HG03575 (cell line): Measurements from ENCODE around the gene GPR31.
"Not testable (repeated sequence)": the region's sequence is repeated elsewhere in the genome, so short reads cannot be mapped to it uniquely, and the experiment has no call there.

Source experiments
- ATAC-seq: cut with Tn5 transposase; IDR thresholded peaks from one replicate; pipeline ENCODE4 v1.9.1; 2021; ENCODE audit not compliant: unreplicated experiment, insufficient number of reproducible peaks, low FRiP score; ENCODE audit errors: extremely low read depth

Gene GPR31, protein sequence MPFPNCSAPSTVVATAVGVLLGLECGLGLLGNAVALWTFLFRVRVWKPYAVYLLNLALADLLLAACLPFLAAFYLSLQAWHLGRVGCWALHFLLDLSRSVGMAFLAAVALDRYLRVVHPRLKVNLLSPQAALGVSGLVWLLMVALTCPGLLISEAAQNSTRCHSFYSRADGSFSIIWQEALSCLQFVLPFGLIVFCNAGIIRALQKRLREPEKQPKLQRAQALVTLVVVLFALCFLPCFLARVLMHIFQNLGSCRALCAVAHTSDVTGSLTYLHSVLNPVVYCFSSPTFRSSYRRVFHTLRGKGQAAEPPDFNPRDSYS

DNA sequence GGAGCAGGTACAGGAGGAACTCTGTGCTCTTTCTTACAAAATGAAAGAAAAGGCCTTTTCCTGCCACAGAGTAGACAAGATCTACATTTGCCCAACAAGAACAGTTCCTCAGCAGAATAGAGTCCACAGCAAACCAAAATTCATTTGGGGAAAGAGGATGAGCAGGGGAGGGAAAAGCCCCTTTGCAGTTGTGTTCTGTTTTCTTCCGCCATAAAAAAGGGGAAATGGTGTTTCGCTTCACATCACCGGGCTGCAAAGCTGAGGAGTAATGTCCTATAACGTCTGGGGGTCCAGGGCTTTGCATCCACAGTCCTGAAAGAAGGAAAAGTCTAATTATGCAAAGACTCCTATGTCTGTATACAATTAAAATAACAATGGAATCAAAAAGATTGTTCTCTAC lies at the start of gene GPR31:
Gene GPR31, minus strand, starts transcription at position 118 of the 400 bp plus-strand sequence. CDS start 149 bp downstream, outside the sequence.
- ATAC-seq: no peak

DNA sequence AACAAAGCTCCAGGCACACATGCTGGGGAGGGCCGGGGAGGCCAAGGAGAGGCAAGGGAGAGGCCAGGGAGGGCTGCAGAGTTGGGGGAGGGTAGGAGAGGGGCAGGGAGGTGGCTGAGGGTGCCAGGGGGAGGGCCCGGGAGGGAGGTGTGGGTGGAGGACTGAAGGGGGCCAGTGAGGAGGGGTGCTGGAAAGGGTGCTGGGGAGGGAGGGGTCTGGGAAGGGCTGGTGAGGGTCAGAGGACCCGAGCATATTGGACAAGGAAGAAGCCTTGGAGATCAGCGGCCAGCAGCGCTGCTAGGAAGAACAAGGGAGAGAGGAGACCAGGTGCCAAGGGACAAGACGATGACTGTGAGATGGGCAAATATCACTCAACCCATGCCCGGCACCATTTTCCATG lies 49.7 kb upstream of the GPR31 start:
- no peak for ATAC-seq

DNA sequence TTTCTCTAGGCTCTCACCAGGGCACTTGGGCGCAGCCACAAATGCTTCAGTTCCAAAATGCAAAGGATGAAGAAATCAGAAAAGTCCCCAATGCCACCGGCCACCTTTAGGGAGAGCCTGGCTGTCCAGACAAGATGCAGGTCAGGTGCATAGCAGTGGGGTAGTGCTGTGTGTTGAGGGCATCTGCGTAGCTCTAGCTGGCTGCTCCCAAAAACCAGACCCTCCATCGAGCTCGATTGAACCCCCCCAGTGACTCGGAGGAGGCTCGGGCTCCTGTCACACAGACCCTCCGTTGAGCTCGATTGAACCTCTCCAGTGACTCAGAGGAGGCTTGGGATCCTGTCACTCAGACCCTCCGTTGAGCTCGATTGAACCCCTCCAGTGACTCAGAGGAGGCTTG lies 47.5 kb upstream of the GPR31 start:
- not testable (repeated sequence) for ATAC-seq

DNA sequence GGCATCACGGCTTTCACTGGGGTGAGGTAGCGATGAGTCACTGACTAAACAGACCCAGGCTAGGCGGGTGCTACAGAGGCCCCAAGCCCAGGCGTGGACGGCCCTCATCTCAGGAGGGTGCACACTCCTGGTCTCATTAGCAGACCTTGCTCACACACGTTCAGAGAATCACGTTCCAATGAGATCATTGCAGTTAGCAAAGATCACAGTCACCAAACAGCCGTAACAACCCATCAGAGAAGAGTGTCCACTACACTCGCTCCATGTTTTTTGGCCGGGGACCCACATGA lies 46.2 kb upstream of the GPR31 start:
- not testable (repeated sequence) for ATAC-seq

DNA sequence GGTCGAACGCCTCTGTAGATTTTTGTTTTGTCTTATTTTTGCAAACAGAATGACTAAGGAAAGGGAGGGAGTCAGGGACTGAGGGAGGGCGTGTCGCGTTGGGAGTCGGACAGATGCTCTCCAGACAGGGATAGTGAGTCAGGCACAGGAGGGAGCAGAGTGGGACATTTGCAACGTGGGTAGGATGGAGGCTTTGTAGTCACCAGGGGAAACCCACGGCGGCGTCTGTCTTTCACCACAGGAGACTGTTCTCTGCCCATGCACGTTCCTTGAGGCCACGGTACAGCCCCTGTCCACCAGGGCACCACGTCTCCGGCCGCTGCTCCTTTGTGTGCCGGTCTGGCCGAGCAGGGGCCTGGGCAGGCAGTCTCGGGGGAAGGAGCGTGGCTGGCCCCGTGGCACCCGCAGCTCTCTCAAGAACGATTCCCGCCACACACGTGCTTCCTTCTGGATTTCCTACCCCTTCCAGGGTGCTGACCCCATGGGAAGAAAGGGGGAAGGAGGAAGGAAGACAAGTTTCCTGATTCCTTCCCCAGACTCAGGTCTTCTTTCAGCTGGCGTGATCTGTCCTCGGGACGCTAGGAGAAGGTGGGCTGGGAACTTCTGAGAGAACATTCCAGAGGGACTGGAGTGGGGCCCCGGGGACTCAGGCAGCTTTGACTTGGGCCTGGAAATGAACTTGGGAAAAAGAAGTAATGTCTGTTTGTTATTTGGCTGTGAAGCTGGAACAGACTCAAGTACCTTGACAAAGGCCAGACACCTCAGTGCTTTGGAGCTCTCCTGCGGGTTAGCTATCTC lies 45.7 kb upstream of the GPR31 start:
- not testable (repeated sequence) for ATAC-seq

DNA sequence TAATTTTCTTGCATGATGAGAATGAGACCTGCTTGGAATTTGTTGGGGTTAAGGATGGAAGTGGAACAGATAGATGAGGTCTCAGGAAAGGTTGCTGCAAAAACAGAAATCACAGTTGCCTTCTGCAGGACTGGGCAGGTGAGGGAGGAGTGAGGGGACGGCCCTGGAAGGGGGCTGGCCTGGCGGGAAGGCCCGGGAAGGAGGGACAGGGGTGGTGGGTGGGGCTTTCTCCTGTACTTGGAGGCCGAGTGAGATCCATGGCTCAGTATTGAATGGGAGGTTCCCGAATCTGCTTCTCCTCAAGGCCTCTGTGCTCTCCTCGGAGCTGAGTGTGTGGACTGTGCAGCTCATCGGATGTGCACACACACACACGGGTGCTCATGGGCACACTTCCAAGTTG lies 44.8 kb upstream of the GPR31 start:
- ATAC-seq: not testable (repeated sequence)

DNA sequence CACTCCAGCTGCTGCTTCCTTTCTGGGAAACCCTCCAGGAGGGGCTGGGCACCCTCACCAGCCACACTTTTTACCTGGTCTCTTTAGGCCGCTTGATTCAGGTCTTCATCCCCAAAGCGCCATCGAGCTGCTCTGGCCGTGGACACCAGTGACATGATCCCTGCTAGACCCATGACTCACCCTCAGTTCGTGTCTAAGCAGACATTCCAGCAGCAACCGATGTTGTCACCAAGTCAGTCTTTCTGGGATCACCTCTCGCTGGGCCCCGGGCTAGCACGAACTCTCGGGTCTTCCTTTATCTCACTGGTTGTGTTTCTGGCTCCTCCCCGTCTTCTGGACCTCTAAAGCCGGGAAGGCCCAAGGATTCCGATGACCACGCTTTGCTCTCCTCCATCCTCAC lies 43.0 kb upstream of the GPR31 start:
- no peak for ATAC-seq

DNA sequence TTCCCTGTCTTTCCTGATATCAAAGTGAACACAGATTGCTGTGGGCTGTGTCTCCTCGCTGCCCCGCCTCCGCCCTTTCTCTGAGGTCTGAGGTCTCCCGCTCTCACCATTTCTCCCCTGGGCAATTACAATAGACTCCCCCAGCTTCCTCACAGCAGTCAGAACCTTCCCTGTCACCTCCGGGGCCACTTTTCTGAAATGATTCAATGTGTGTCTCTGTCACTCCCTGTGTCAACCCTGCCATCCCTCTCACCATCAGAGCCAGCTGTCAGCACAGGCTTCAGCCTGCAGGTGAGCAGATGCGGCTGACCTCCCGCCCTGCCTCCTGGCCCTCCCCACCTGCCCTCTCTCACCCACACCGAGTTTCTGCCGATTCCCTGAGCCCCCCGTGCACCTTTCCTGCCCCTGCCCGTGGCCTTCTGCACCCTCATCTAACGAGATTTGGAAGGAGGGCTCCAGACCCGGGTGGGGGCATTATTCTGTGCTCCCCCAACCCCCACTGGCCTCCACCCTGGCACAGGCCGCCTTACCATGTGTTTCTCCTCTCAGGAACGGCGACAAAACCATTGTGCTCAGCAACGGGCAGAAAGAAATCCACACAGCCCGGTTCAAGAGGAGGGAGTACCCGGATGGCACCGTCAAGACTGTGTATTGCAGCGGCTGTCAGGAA lies 38.3 kb upstream of the GPR31 start:
- not testable (repeated sequence) for ATAC-seq

DNA sequence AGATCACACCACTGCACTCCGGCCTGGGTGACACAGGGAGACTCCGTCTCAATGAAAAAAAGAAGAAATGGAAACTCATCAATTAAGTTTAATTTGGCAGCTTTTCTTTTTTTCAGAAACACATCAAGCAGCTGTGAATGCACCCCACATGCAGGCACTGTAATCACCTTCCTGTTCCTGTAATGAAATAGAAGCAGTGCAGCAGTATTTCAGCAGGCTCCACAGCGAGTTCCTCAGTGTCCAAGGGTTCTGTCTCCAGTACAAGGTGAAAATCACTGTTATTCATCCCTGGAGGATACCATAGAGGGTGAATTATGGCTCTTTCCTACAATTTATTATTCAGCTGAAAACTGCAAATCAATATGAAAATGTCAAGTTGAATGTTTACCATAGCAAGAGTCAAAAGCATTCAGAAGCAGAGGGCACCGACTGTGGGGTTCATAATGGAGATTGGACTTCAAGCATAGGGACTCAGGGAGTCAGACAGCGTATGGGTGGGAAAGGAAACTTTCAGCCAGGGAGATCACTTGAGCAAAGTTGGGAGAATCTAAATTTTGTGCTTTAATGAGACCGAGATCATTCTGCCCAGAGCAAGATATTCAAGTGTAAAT lies 35.8 kb upstream of the GPR31 start:
- ATAC-seq: not testable (repeated sequence)

DNA sequence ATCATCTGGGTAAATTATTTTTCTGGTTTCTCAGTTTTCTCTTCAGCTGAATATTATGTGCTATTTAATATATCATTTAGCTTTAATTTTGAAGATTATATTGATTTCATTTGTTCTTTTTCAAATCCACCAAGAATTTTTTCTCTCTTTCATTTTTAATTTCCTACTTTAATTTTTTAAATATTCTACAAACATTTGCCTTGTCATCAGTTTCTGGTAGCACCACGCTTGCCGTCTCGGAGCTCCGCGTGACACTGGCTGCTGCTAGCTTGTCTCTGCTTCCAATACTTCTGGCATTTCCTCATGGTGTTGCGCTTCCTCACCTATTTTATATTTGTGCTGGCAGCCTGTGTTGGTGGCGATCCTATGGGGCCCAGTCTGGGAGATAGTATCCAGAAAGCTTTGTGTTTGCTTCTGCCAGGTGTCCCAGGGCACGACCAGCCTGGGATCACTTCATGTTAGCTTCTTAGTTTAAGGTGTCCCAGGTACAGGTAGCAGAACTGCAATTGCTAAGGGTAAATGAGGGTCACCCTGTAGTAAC lies 33.3 kb upstream of the GPR31 start:
- not testable (repeated sequence) for ATAC-seq

DNA sequence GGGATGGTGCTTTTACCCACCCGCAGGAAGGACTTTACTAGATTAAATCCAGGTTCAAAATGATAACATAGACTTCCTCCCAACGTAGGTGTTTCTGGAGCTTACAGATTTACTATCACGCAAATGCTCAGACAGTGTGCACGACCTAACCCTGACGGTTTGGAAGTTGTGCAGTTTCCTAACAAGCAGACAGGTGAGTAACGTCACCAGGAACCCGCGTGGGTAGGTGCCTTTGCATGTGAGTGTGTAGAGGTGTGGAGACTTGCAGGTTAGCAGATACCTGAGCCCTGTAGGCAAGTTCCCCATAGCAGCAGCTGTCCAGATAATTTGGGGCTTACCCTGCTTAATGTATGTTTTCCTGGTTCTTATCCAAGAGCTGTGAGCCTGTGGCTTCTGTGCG lies 29.5 kb upstream of the GPR31 start:
- ATAC-seq: not testable (repeated sequence)

DNA sequence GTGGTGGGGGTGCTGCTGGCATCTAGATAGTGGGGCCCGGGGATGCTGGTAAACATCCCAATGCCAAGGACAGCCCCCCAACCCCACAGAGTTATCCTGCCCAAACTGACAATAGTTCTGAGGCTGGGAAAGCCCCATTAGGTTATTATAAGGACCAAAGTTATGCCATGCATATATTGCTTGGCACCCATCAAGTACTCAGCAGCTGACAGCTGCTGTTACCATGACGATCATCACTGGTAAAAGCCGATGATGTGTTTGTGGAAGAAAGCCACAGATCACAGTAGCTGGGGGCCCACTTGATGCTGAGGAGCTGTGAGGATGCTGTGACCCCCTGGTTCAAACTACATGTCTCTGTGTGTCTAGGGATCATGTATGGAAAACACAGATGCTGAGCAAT lies 27.3 kb upstream of the GPR31 start:
- not testable (repeated sequence) for ATAC-seq

DNA sequence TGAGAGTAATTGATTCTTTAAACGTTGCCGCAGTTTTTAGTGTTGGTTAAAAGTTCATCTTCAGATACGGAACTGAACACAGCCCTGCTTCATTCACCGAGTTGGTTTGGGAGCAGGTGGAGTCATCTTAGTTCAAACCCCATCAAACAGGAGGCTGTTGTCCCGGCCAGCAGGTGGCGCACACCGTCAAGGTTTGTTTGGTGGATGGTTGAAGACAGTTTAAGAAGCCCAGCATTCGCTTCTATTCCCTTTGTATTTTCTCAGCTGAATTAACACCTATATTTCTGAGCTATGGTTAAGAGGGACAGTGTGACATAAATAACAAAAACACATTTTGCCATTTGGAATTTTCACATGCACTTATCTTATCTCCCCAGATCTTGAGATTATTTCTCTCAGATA lies 25.1 kb upstream of the GPR31 start:
- not testable (repeated sequence) for ATAC-seq

DNA sequence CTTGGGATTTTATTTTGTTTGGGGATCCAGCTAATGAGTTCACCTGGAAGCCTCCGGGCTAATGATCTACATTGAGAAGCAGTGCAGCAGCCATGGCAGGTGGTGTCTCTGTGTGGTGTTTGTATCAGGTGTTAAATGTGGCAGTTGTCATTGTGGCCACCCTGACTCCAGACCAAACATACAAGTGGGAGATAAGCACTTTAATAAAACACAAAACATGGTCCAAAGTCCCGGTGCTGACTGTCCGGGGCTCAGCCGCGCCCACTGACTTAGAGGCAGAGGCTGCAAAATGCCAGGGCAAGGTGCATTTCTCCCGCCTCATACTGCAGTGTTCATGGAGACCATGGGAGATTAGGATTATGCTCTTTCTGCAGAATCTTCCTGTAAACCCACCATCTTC lies 23.6 kb upstream of the GPR31 start:
- ATAC-seq: not testable (repeated sequence)

DNA sequence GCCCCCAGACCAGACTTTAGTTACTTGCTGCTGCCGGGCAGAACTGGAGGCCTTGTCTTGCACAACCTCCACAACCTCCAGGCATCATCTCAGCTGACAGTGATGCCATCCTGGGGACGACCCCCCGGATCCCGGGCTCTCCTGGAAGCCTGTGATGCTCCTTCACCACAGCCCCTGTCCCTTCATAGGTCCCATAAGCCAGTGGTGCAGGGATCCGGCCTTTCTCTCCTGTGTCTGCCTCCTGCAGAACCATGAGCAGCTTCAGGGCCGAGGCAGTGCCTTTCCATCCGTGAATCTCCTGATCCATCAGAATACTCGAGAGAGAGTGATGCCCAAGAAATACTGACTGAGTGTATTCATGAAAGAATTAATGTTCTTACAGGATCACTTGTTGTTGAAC lies 22.3 kb upstream of the GPR31 start:
- not testable (repeated sequence) for ATAC-seq

DNA sequence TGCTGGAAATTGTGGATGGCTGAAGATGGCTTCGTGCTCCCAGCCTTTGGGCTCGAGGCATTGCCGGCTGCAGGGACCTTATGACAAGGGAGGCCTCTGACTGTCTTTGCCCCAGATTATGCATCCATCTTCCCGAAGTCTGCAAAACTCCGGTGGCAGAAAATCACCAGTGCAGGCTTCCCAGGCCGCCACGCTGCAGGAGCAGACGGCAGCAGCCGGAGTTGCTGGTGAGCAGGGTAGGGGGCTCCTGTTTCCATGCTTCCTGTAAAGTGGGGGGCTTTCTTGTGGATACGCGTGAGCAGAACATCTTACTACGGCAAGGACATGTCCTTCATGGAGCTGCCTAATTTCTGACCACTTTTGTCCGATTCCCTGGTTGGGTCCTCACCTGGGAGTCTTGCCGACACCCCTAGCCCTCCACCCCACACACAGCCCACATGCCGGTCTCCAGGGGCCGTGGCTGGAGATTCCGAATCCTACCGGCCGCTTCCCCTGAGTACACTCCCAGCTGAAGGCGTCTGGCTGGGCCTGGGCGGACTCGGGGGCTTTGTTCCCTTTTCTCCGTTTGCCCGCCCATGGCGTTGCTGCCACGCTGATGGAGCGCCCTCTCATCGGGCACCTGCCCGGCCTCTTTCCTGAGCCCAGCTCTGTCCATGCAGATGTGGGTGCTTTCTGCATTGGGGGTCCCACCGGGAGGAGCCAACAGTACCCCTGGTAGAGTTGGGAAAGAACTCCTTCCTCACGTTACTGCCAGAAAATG lies 21.3 kb upstream of the GPR31 start:
- ATAC-seq: not testable (repeated sequence)

DNA sequence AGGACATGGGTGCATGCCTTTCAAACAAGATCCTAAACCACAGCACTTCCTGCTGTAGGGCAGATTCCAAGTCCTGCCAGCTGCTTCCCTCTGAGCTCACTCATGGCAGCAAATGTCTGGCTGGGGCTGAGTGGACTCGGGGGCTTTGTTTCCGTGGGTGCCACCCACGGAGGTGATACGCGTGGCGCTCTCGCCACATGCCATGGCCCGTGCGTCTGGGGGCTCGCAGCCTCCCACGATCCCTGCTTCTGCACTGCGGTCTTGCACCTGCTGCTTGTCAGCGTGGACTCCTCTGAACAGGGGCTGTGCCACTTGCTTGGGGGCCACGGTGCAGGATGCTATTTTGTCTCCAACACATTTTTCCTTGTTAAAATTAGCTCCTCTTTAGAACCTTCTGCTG lies 19.5 kb upstream of the GPR31 start:
- ATAC-seq: not testable (repeated sequence)

DNA sequence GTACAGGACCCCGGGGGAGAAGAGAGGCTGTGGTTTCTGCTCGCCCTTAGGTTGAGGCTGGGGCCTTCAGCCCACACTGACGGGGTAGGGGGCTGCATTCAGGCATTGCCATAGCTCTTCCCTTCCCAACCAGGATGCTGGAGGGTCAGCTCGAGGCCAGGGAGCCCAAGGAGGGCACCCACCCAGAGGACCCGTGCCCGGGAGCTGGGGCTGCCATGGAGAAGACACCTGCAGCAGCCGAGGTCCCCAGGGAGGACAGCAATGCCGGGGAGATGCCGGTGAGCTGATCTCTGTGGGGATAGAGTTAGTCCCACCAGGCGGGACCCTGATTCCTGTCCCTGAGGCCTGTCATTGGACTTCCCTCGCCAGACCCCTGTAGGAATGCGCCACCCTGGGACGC lies 14.2 kb upstream of the GPR31 start:
- not testable (repeated sequence) for ATAC-seq

DNA sequence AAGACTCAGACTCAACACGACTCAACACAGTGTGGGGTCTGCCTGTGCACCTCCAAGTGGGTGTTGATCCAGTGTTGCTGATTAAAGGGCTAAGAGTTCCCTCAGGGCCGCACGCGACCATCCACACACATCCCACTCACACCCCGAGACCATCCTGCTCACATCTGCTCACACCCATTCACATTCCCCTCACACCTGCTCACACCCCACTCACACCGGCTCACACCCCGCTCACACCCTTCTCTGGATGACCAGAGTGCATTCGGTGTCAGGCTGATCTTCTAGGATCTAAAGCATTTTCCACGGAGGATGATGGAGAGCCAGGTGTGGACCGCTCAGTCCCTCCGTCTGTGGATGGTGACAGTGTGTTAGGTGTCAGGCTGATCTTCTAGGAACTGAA lies 13.5 kb upstream of the GPR31 start:
- not testable (repeated sequence) for ATAC-seq
